Adrenal gland (tissue), 5 donors: ENCODE results near the gene LRRC37A2.
"Not testable (repeated sequence)": the region's sequence is repeated elsewhere in the genome, so short reads cannot be mapped to it uniquely, and the experiment has no call there.

Source experiments
- CTCF ChIP-seq, 6 experiments: fragments of 450-650 bp in 4 of 6; fragments of 200-600 bp in 2 of 6; sonication (generic) in 1 of 6; IDR thresholded peaks; 1 replicate in 5 of 6; 2 replicates in 1 of 6; pipeline versions ENCODE4 v1.5.1 to v1.8.0; 2016 to 2021; ENCODE audit warnings: antibody characterized with exemption in 6 of 6, mild to moderate bottlenecking in 2 of 6, moderate library complexity in 1 of 6
- POLR2A ChIP-seq, 2 donors: fragments of 450-650 bp; IDR thresholded peaks; one replicate each; pipeline ENCODE4 v1.6.1; 2017; ENCODE audit warnings: antibody characterized with exemption in 2 of 2, mild to moderate bottlenecking in 2 of 2, moderate library complexity in 1 of 2
- donor health status: DM: no; HTN: no; CAD: no.

DNA sequence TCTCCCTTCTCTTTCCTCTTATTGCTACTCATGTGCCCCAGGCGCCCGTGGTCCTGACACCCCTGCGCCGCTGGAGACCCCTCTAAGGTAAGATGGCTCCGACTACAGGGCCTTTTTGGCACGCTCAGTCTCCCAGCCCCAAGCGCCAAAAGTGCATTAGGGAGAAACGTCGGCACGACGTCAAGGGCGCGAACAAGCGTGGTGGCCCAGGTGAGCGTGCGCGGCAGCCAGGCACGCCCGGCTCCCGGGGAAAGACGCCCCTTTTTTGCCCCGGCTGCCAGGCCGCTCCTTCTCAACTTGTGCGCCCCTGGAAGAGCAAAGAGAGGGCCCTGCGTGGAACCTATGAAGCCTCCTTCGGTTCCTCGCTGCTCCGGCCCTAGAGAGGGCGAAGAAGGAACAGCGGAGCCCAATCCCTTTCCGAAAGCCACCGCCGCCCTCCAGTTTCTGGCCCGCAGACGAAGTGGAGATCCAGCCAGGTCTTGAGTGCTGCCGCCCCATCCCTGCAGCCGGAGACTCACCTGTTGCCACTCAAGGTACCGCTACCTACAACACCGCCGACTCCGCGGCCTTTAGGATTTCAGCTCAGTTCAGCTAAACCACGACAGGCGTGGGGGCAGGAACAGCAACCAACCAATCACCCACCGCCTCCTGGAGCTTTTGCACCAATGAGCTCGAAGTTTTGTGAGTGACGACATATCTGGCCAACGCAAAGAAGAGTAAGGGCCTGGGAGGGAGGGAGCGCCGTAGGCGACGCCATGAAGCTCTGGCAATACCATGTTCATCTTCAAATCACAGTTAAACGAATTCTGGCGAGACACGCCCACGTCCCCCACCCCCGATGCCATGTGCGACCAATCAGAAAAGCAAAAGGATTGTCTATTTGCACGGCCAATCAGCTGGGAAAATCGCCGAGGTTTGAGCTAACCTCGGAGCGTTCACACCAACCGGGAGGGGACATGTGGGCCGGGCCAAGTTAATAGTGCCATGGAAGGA lies 67.1 kb downstream of the LRRC37A2 start, which contains the start of gene ARL17A:
- TF ChIP-seq CTCF, POLR2A (IDR thresholded peaks at IDR 0.05): not testable (repeated sequence)
